ENCODE results near the gene RMND5B.
A peak's percentile ranks its signal among the peaks of the same experiment; 100 is the strongest.

The RMND5B gene

GRCh38 chr5:178180141-178180863 is 49.5 kb downstream of the RMND5B start:
- Histone ChIP-seq H3K36me3 (ENCODE audit: control insufficient read depth, insufficient read depth, low read length) (no peaks in the 10 kb centered on the region), H3K4me1 (ENCODE audit: control insufficient read depth, insufficient read depth, low read length) (peaks cover 24% of the 10 kb centered on the region), H3K27ac (ENCODE audit: low read depth, low read length) (peak overlapping the region; percentile 92), H3K9me3 (ENCODE audit: control insufficient read depth, insufficient read depth, low read depth, low read length) (no peaks in the 10 kb centered on the region), H3K27me3 (ENCODE audit: control insufficient read depth, insufficient read depth, low read length) (no peaks in the 10 kb centered on the region), H3K9ac (ENCODE audit: low read length) (peak overlapping the region; percentile 85), H3K4me3 (ENCODE audit: low read depth, low read length) (peak overlapping the region; percentile 47)

- H3K27me3 ChIP-seq (ENCODE audit: control insufficient read depth, insufficient read depth, low read length), result no peaks in the 10 kb centered on the region
- H3K9me3 ChIP-seq (ENCODE audit: control insufficient read depth, insufficient read depth, low read depth, low read length), result no peaks in the 10 kb centered on the region
- H3K27ac ChIP-seq (ENCODE audit: low read depth, low read length), result no peak overlapping the region
- no peaks in the 10 kb centered on the region for H3K36me3 ChIP-seq (ENCODE audit: control insufficient read depth, insufficient read depth, low read length)
- peaks cover 24% of the 10 kb centered on the region for H3K4me1 ChIP-seq (ENCODE audit: control insufficient read depth, insufficient read depth, low read length)
- H3K9ac ChIP-seq (ENCODE audit: low read length), result no peak overlapping the region
- no peak overlapping the region for H3K4me3 ChIP-seq (ENCODE audit: low read depth, low read length)
Measured at GRCh38 chr5:178182158-178182876, 51.5 kb downstream of the RMND5B start.

GRCh38 chr5:178186427-178186826 is 55.6 kb downstream of the RMND5B start:
- no peaks in the 10 kb centered on the region for H3K36me3 ChIP-seq (ENCODE audit: control insufficient read depth, insufficient read depth, low read length)
- no peak overlapping the region for H3K27ac ChIP-seq (ENCODE audit: low read depth, low read length)
- H3K4me1 ChIP-seq (ENCODE audit: control insufficient read depth, insufficient read depth, low read length), result peaks cover 6% of the 10 kb centered on the region
- H3K9ac ChIP-seq (ENCODE audit: low read length), result no peak overlapping the region
- no peaks in the 10 kb centered on the region for H3K27me3 ChIP-seq (ENCODE audit: control insufficient read depth, insufficient read depth, low read length)
- H3K9me3 ChIP-seq (ENCODE audit: control insufficient read depth, insufficient read depth, low read depth, low read length), result no peaks in the 10 kb centered on the region
- no peak overlapping the region for H3K4me3 ChIP-seq (ENCODE audit: low read depth, low read length)

GRCh38 chr5:178187014-178187413 is 56.2 kb downstream of the RMND5B start, which contains the start of gene GMCL2:
TSS of gene GMCL2 (minus strand) at chr5:178187371. CDS start at chr5:178187299, 72 bp downstream.
- no peaks in the 10 kb centered on the region for H3K36me3 ChIP-seq (ENCODE audit: control insufficient read depth, insufficient read depth, low read length)
- H3K4me1 ChIP-seq (ENCODE audit: control insufficient read depth, insufficient read depth, low read length), result peaks cover 6% of the 10 kb centered on the region
- 0 out of 2 replicates have a peak, but pooled peaks cover under 1% of the 10 kb centered on the region for H3K9me3 ChIP-seq (ENCODE audit: control insufficient read depth, insufficient read depth, low read depth, low read length)
- no peak within 1 kb of the TSS for H3K4me3 ChIP-seq (ENCODE audit: low read depth, low read length)
- no peak within 1 kb of the TSS for H3K27ac ChIP-seq (ENCODE audit: low read depth, low read length)
- no peak within 1 kb of the TSS for H3K9ac ChIP-seq (ENCODE audit: low read length)
- no peaks in the 10 kb centered on the region for H3K27me3 ChIP-seq (ENCODE audit: control insufficient read depth, insufficient read depth, low read length)

- Histone ChIP-seq H3K27ac (ENCODE audit: low read depth, low read length) (no peak overlapping the region), H3K4me1 (ENCODE audit: control insufficient read depth, insufficient read depth, low read length) (peaks cover 7% of the 10 kb centered on the region), H3K4me3 (ENCODE audit: low read depth, low read length) (no peak overlapping the region), H3K9me3 (ENCODE audit: control insufficient read depth, insufficient read depth, low read depth, low read length) (peaks cover 11% of the 10 kb centered on the region), H3K27me3 (ENCODE audit: control insufficient read depth, insufficient read depth, low read length) (no peaks in the 10 kb centered on the region), H3K36me3 (ENCODE audit: control insufficient read depth, insufficient read depth, low read length) (no peaks in the 10 kb centered on the region), H3K9ac (ENCODE audit: low read length) (no peak overlapping the region)
Measured at GRCh38 chr5:178189433-178189832, 58.6 kb downstream of the RMND5B start.

GRCh38 chr5:178191661-178192060 is 60.8 kb downstream of the RMND5B start:
- H3K4me1 ChIP-seq (ENCODE audit: control insufficient read depth, insufficient read depth, low read length), result peaks cover 7% of the 10 kb centered on the region
- no peaks in the 10 kb centered on the region for H3K36me3 ChIP-seq (ENCODE audit: control insufficient read depth, insufficient read depth, low read length)
- peaks cover 11% of the 10 kb centered on the region for H3K9me3 ChIP-seq (ENCODE audit: control insufficient read depth, insufficient read depth, low read depth, low read length)
- H3K27me3 ChIP-seq (ENCODE audit: control insufficient read depth, insufficient read depth, low read length), result no peaks in the 10 kb centered on the region
- no peak overlapping the region for H3K27ac ChIP-seq (ENCODE audit: low read depth, low read length)
- H3K4me3 ChIP-seq (ENCODE audit: low read depth, low read length), result no peak overlapping the region
- no peak overlapping the region for H3K9ac ChIP-seq (ENCODE audit: low read length)

GRCh38 chr5:178192244-178192643 is 61.4 kb downstream of the RMND5B start:
- Histone ChIP-seq H3K4me3 (ENCODE audit: low read depth, low read length) (no peak overlapping the region), H3K9me3 (ENCODE audit: control insufficient read depth, insufficient read depth, low read depth, low read length) (peaks cover 11% of the 10 kb centered on the region), H3K9ac (ENCODE audit: low read length) (no peak overlapping the region), H3K27ac (ENCODE audit: low read depth, low read length) (no peak overlapping the region), H3K27me3 (ENCODE audit: control insufficient read depth, insufficient read depth, low read length) (no peaks in the 10 kb centered on the region), H3K4me1 (ENCODE audit: control insufficient read depth, insufficient read depth, low read length) (peaks cover 7% of the 10 kb centered on the region), H3K36me3 (ENCODE audit: control insufficient read depth, insufficient read depth, low read length) (no peaks in the 10 kb centered on the region)

- H3K4me3 ChIP-seq (ENCODE audit: low read depth, low read length), result no peak overlapping the region
- H3K4me1 ChIP-seq (ENCODE audit: control insufficient read depth, insufficient read depth, low read length), result peaks cover 7% of the 10 kb centered on the region
- H3K27ac ChIP-seq (ENCODE audit: low read depth, low read length), result no peak overlapping the region
- peaks cover 11% of the 10 kb centered on the region for H3K9me3 ChIP-seq (ENCODE audit: control insufficient read depth, insufficient read depth, low read depth, low read length)
- H3K36me3 ChIP-seq (ENCODE audit: control insufficient read depth, insufficient read depth, low read length), result no peaks in the 10 kb centered on the region
- no peaks in the 10 kb centered on the region for H3K27me3 ChIP-seq (ENCODE audit: control insufficient read depth, insufficient read depth, low read length)
- no peak overlapping the region for H3K9ac ChIP-seq (ENCODE audit: low read length)
Measured at GRCh38 chr5:178192787-178193186, 62.0 kb downstream of the RMND5B start.

- Histone ChIP-seq H3K9ac (ENCODE audit: low read length) (no peak overlapping the region), H3K36me3 (ENCODE audit: control insufficient read depth, insufficient read depth, low read length) (no peaks in the 10 kb centered on the region), H3K4me1 (ENCODE audit: control insufficient read depth, insufficient read depth, low read length) (peaks cover 7% of the 10 kb centered on the region), H3K4me3 (ENCODE audit: low read depth, low read length) (no peak overlapping the region), H3K27me3 (ENCODE audit: control insufficient read depth, insufficient read depth, low read length) (no peaks in the 10 kb centered on the region), H3K9me3 (ENCODE audit: control insufficient read depth, insufficient read depth, low read depth, low read length) (peaks cover 11% of the 10 kb centered on the region), H3K27ac (ENCODE audit: low read depth, low read length) (no peak overlapping the region)
Measured at GRCh38 chr5:178193251-178193809, 62.5 kb downstream of the RMND5B start.

- Histone ChIP-seq H3K9ac (ENCODE audit: low read length) (no peak overlapping the region), H3K4me1 (ENCODE audit: control insufficient read depth, insufficient read depth, low read length) (peaks cover 7% of the 10 kb centered on the region), H3K9me3 (ENCODE audit: control insufficient read depth, insufficient read depth, low read depth, low read length) (peaks cover 11% of the 10 kb centered on the region), H3K36me3 (ENCODE audit: control insufficient read depth, insufficient read depth, low read length) (no peaks in the 10 kb centered on the region), H3K27me3 (ENCODE audit: control insufficient read depth, insufficient read depth, low read length) (no peaks in the 10 kb centered on the region), H3K27ac (ENCODE audit: low read depth, low read length) (no peak overlapping the region), H3K4me3 (ENCODE audit: low read depth, low read length) (no peak overlapping the region)
Measured at GRCh38 chr5:178194026-178194425, 63.2 kb downstream of the RMND5B start.

GRCh38 chr5:178196281-178196812 is 65.5 kb downstream of the RMND5B start:
- no peak overlapping the region for H3K4me3 ChIP-seq (ENCODE audit: low read depth, low read length)
- no peaks in the 10 kb centered on the region for H3K36me3 ChIP-seq (ENCODE audit: control insufficient read depth, insufficient read depth, low read length)
- peaks cover 5% of the 10 kb centered on the region; the same call in 1 of the 2 replicates for H3K27me3 ChIP-seq (ENCODE audit: control insufficient read depth, insufficient read depth, low read length)
- peaks cover 13% of the 10 kb centered on the region for H3K4me1 ChIP-seq (ENCODE audit: control insufficient read depth, insufficient read depth, low read length)
- H3K9me3 ChIP-seq (ENCODE audit: control insufficient read depth, insufficient read depth, low read depth, low read length), result peaks cover 11% of the 10 kb centered on the region
- H3K9ac ChIP-seq (ENCODE audit: low read length), result no peak overlapping the region
- no peak overlapping the region for H3K27ac ChIP-seq (ENCODE audit: low read depth, low read length)
